Activated naive CD8-positive, alpha-beta T cell (primary cell): Measurements from ENCODE around the gene LSM2.
"Not testable (repeated sequence)": the region's sequence is repeated elsewhere in the genome, so short reads cannot be mapped to it uniquely, and the experiment has no call there.

Experiments
- H3K27ac Mint-ChIP-seq: one replicate; pipeline ENCODE4 v1.8.0; 2021; ENCODE audit warnings: mixed read lengths
- H3K27me3 Mint-ChIP-seq: one replicate; pipeline ENCODE4 v1.8.0; 2021; ENCODE audit warnings: mixed read lengths
- H3K36me3 Mint-ChIP-seq: one replicate; pipeline ENCODE4 v1.8.0; 2021; ENCODE audit warnings: mixed read lengths
- H3K4me1 Mint-ChIP-seq: one replicate; pipeline ENCODE4 v1.8.0; 2021; ENCODE audit warnings: low read depth, mixed read lengths
- H3K4me3 Mint-ChIP-seq: one replicate; pipeline ENCODE4 v1.8.0; 2021; ENCODE audit warnings: mild to moderate bottlenecking, mixed read lengths
- H3K9me3 Mint-ChIP-seq: one replicate; pipeline ENCODE4 v1.8.0; 2021; ENCODE audit warnings: low read depth, mixed read lengths

LSM2 gene

GRCh38 chr6:31794866-31795615 lies 11.7 kb downstream of the LSM2 start:
- H3K4me3 Mint-ChIP-seq, result peak overlapping the region; percentile 88
- H3K27me3 Mint-ChIP-seq, result no peaks in the 10 kb centered on the region
- no peaks in the 10 kb centered on the region for H3K9me3 Mint-ChIP-seq
- H3K36me3 Mint-ChIP-seq, result peaks cover 12% of the 10 kb centered on the region
- H3K4me1 Mint-ChIP-seq, result peaks cover 46% of the 10 kb centered on the region
- H3K27ac Mint-ChIP-seq, result peak overlapping the region; percentile 99

GRCh38 chr6:31794294-31794865 lies 12.4 kb downstream of the LSM2 start:
- peak overlapping the region; percentile 88 for H3K4me3 Mint-ChIP-seq
- peak overlapping the region; percentile 91 for H3K27ac Mint-ChIP-seq
- peaks cover 13% of the 10 kb centered on the region for H3K36me3 Mint-ChIP-seq
- peaks cover 46% of the 10 kb centered on the region for H3K4me1 Mint-ChIP-seq
- H3K27me3 Mint-ChIP-seq, result no peaks in the 10 kb centered on the region
- H3K9me3 Mint-ChIP-seq, result no peaks in the 10 kb centered on the region

GRCh38 chr6:31793927-31794245 lies 12.9 kb downstream of the LSM2 start:
- not testable (repeated sequence) for H3K9me3 Mint-ChIP-seq, H3K27me3 Mint-ChIP-seq
- Mint-ChIP-seq H3K27ac (peak overlapping the region; percentile 91), H3K4me1 (peaks cover 44% of the 10 kb centered on the region), H3K4me3 (peak overlapping the region; percentile 88), H3K36me3 (peaks cover 14% of the 10 kb centered on the region)

GRCh38 chr6:31792761-31793171 lies 14.0 kb downstream of the LSM2 start:
- Mint-ChIP-seq H3K36me3 (peaks cover 13% of the 10 kb centered on the region), H3K4me3 (peak overlapping the region; percentile 88), H3K27ac (no peak overlapping the region)

GRCh38 chr6:31792090-31792374 lies 14.7 kb downstream of the LSM2 start:
- H3K4me1 Mint-ChIP-seq, result peaks cover 29% of the 10 kb centered on the region
- H3K9me3 Mint-ChIP-seq, result no peaks in the 10 kb centered on the region
- H3K4me3 Mint-ChIP-seq, result no peak overlapping the region
- H3K36me3 Mint-ChIP-seq, result peaks cover 11% of the 10 kb centered on the region
- H3K27ac Mint-ChIP-seq, result no peak overlapping the region
- H3K27me3 Mint-ChIP-seq, result no peaks in the 10 kb centered on the region

More at GRCh38 chr6:31792761-31793171, 14.0 kb downstream of the LSM2 start:
- H3K4me1 Mint-ChIP-seq, result peaks cover 37% of the 10 kb centered on the region
- no peaks in the 10 kb centered on the region for H3K27me3 Mint-ChIP-seq
- H3K9me3 Mint-ChIP-seq, result no peaks in the 10 kb centered on the region

DNA sequence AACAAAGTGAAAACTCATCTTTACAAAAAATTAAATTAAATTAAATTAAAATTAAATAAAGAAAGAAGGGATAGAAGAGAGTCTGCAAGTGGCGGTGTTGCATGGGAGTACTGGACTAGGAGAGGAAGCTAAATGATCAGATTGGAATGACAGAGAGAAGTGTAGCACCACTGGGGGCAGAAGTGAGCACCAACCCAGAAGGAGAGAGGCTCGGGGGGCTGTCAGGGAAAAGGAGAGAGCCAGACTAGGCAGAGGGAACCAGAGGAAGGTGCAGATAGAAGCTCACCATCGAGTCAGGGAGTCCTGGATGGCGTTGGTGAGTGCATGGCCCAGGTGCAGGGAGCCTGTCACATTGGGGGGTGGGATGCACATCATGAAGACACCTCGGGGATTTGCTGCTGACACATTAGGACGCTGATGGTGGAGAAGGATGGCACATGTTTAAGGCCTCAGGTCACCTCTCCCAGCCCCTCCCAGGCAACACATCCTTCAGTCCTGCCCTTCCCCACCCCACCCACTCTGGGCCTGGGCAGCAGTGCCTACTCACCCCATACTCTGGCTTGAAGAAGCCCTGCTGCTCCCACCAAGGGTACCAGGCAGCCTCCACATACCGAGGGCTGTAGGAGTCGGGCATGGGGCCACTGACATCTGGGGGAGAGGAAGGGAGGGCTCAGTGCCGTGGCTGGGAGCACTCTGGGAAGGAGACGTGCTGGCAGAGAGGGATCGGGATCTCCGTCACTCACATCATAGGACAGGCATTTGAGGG lies 15.3 kb downstream of the LSM2 start:
- Mint-ChIP-seq H3K27me3 (no peaks in the 10 kb centered on the region), H3K27ac (peak overlapping the region; percentile 34), H3K4me3 (peak overlapping the region; percentile 63), H3K4me1 (peaks cover 27% of the 10 kb centered on the region), H3K36me3 (peaks cover 11% of the 10 kb centered on the region), H3K9me3 (no peaks in the 10 kb centered on the region)

- no peak overlapping the region for H3K4me3 Mint-ChIP-seq
- H3K27me3 Mint-ChIP-seq, result no peaks in the 10 kb centered on the region
- peaks cover 14% of the 10 kb centered on the region for H3K36me3 Mint-ChIP-seq
- H3K9me3 Mint-ChIP-seq, result no peaks in the 10 kb centered on the region
- no peak overlapping the region for H3K27ac Mint-ChIP-seq
- peaks cover under 1% of the 10 kb centered on the region for H3K4me1 Mint-ChIP-seq
Measured at GRCh38 chr6:31785475-31785874, 21.3 kb downstream of the LSM2 start.

DNA sequence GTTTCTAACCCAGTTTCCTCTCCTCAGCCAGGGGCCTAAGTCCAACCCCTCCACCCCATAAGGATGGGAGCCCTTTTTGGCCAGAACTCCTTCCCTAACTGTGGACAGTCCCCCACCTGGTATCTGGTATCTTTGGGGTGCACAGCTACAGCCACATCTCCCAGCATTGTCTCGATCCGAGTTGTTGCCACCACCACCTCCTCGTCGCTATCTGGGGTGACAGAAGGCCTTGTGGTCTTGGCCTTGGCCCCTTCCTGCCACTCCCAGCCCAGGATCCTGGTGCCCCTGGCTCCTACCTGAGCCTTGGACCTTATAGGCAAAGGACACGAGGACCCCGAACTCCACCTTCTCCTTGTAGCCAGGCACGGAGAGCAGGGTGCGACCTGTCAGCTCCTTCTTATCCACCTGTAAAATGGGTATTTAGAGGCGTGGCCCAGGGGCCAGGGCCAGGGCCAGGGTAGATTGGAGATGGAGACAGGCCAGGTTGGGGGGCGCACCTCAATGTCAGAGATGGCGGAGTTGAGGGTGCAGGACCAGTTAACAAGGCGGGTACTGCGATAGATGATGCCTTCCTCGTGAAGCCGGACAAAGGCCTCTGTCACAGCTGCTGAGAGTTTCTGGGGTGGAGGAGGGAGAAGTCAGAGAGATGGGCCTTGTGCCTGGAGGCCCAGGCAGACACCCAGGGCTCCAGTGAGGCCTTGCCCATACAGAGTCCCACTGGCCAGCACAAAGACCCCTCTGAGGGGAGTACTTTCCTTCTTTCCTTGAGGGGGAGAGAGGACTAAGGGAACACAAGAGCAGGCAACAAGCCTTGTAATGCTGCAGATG lies 22.5 kb downstream of the LSM2 start:
- no peaks in the 10 kb centered on the region for H3K4me1 Mint-ChIP-seq
- H3K4me3 Mint-ChIP-seq, result no peak overlapping the region
- no peak overlapping the region for H3K27ac Mint-ChIP-seq
- peaks cover 12% of the 10 kb centered on the region for H3K36me3 Mint-ChIP-seq
- no peaks in the 10 kb centered on the region for H3K9me3 Mint-ChIP-seq
- no peaks in the 10 kb centered on the region for H3K27me3 Mint-ChIP-seq

DNA sequence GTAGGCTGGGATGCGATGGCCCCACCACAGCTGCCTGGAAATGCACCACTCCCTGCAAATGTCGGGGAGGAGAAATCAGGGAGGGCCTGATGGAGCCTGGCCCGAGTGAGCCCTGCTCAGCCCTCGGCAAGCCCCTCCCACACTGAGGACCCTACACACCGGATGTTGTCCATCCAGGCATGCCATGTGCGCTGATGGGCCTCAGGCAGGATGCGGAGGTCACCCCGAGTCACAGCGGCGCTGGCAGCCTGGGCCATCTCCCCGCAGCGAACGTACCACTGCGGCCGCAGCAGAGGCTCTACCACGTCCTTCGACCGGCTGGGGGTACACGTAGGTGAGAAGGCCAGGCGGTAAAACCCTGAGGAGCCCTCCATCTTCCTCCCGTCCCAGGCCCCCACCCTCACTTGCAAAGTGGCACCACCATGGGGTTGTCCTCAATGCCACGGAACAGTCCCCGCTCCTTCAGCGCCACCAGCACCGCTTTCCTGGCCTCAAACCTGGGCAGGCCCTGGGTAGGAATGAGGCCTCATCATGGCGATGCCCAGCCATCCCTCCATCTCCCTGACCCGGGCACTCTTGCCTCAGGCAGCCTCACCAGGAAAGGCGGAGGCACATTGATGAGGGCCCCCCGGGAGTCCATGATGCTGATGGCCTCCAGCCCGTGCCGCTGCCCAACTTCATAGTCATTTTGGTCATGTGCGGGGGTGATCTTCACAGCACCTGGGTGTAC lies 24.5 kb downstream of the LSM2 start:
- Mint-ChIP-seq H3K27me3 (no peaks in the 10 kb centered on the region), H3K4me3 (no peak overlapping the region), H3K36me3 (peaks cover 12% of the 10 kb centered on the region), H3K9me3 (no peaks in the 10 kb centered on the region), H3K4me1 (peaks cover 6% of the 10 kb centered on the region), H3K27ac (no peak overlapping the region)

GRCh38 chr6:31781244-31782125 lies 25.3 kb downstream of the LSM2 start:
- no peak overlapping the region for H3K4me3 Mint-ChIP-seq
- no peaks in the 10 kb centered on the region for H3K9me3 Mint-ChIP-seq
- peaks cover 12% of the 10 kb centered on the region for H3K36me3 Mint-ChIP-seq
- no peak overlapping the region for H3K27ac Mint-ChIP-seq
- peaks cover 11% of the 10 kb centered on the region for H3K4me1 Mint-ChIP-seq
- H3K27me3 Mint-ChIP-seq, result no peaks in the 10 kb centered on the region

DNA sequence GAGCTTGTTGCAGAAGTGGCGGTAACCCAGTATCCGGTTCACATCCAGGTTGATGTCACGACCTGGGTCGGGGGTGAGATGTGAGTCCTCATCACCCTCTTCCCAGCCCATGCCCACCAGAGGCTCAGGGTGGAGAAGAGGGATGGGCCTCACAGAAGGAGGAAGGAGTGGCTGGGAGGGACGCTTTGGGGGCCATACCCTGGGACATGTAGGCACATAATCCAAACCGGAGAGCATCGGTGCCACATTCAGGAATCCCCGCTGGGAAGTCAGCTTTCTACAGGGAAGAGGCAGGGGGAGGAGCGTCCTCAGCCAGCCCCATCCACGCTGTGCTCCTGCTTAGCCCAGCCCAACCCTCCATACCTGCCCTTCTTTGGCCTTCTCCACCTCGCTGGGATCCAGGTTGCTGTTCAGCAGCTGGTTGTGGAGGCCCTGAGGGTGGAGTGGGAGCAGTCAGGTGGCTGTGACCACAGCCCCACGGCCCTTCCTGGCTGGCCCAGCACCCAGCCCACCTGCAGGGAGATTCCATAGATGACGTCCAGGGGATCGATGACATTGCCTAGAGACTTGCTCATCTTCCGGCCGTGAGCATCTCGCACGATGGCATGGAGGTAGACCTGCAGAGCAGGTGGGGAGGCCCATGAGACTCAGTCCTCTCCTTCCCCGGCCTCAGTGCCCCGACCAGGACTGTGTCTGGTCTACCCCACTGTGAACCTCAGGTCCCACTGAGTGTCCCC lies 26.1 kb downstream of the LSM2 start:
- H3K4me1 Mint-ChIP-seq, result peaks cover 14% of the 10 kb centered on the region
- no peaks in the 10 kb centered on the region for H3K27me3 Mint-ChIP-seq
- no peak overlapping the region for H3K27ac Mint-ChIP-seq
- H3K4me3 Mint-ChIP-seq, result no peak overlapping the region
- H3K9me3 Mint-ChIP-seq, result no peaks in the 10 kb centered on the region
- peaks cover 12% of the 10 kb centered on the region for H3K36me3 Mint-ChIP-seq

- H3K27me3 Mint-ChIP-seq, result no peaks in the 10 kb centered on the region
- no peak overlapping the region for H3K4me3 Mint-ChIP-seq
- H3K9me3 Mint-ChIP-seq, result no peaks in the 10 kb centered on the region
- peaks cover 12% of the 10 kb centered on the region for H3K36me3 Mint-ChIP-seq
- no peak overlapping the region for H3K27ac Mint-ChIP-seq
- H3K4me1 Mint-ChIP-seq, result peaks cover 20% of the 10 kb centered on the region
Measured at GRCh38 chr6:31779908-31780307, 26.9 kb downstream of the LSM2 start.
